D721Med (cell line): ENCODE data around the gene NOL4L.
"Not testable (repeated sequence)": the region's sequence is repeated elsewhere in the genome, so short reads cannot be mapped to it uniquely, and the experiment has no call there.

ENCODE experiments used
- DNase-seq: peaks from one replicate; pipeline ENCODE4 v3.0.0; 2011; ENCODE audit warnings: low spot score; ENCODE audit not compliant: insufficient read length
- FAIRE-seq: peaks from 2 replicates; lab custom pipeline; 2011; peaks lifted over from hg19 to GRCh38; lab: Jason Lieb, UNC
- TF ChIP-seq, protein P1 (sequence below): IDR thresholded peaks from 2 replicates; pipeline ENCODE4 v1.5.1; 2012; ENCODE audit warnings: mild to moderate bottlenecking, control low read depth; ENCODE audit not compliant: insufficient read depth; ENCODE audit errors: missing control alignments

The NOL4L gene

DNA sequence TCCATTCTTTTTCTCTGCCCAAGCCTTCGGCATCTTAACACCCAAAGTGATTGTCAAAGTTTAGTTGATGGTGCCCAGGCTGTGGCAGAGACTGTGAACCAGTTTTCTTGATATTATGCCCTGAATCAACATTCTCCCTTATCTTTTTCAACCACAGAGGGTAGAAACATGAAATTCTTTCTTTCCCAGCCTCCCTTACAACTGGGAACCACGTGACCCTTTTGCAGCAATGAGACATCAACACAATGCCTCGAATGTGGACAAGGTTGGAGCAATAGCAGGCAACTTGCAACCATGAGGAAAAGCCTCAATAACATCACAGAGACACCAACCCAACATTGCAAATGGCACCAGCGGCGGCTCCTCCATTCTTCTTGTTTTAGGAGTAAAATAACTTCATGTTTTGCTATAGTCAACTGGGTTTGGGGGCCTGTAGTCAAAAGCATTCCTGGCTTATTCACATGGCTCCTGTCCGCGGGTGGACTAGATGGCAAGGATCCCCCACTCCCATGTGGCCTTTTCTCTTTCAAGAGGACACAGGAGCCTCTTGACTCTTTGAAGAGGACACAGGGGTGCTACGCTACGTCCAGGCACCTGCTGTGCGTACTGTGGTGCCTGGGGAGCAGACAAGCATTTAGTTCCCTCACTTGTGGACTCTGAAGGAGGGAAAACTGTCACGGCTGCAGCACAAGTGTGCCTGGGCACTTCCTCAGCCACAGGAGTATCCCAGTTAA is 90.5 kb downstream of the NOL4L start:
- no peak for DNase-seq
- TF ChIP-seq, protein P1, sequence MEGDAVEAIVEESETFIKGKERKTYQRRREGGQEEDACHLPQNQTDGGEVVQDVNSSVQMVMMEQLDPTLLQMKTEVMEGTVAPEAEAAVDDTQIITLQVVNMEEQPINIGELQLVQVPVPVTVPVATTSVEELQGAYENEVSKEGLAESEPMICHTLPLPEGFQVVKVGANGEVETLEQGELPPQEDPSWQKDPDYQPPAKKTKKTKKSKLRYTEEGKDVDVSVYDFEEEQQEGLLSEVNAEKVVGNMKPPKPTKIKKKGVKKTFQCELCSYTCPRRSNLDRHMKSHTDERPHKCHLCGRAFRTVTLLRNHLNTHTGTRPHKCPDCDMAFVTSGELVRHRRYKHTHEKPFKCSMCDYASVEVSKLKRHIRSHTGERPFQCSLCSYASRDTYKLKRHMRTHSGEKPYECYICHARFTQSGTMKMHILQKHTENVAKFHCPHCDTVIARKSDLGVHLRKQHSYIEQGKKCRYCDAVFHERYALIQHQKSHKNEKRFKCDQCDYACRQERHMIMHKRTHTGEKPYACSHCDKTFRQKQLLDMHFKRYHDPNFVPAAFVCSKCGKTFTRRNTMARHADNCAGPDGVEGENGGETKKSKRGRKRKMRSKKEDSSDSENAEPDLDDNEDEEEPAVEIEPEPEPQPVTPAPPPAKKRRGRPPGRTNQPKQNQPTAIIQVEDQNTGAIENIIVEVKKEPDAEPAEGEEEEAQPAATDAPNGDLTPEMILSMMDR: no peak
- FAIRE-seq: no peak

DNA sequence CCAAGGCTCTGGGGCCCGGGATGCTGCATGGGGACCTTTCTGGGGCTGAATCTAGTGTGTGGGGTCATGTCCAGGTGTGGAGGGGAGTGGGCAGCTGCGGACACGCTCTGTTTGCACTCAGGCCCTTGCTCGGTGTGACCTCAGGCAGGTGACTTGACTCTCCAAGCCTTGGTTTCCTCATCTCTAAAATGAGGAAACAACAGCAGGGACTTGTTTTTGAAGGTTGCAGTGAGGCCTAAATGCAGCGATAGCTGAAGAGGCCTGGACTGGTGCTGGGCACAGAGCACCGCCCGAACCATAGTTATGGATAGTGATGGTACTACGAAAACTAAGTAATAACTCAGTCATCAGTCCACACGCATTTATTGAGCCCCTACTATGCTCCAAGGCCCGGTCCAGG is 91.8 kb downstream of the NOL4L start:
- TF ChIP-seq, protein P1: no peak
- DNase-seq (no peak), FAIRE-seq (no peak)

DNA sequence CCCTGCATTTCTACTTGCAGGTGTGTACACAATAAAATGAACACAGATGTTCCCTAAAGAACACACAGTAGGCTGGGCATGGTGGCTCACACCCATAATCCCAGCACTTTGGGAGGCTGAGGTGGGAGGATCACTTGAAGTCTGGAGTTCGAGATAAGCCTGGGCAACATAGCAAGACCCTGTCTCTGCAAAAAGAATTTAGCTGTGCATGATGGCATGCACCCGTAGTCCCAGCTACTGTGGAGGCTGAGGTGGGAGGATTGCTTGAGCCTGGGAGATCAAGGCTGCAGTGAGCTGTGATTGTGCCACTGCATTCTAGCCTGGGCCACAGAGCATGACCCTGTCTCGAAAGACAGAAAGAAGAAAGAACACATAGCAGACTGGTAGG is 93.4 kb downstream of the NOL4L start:
- not testable (repeated sequence) for DNase-seq, FAIRE-seq

DNA sequence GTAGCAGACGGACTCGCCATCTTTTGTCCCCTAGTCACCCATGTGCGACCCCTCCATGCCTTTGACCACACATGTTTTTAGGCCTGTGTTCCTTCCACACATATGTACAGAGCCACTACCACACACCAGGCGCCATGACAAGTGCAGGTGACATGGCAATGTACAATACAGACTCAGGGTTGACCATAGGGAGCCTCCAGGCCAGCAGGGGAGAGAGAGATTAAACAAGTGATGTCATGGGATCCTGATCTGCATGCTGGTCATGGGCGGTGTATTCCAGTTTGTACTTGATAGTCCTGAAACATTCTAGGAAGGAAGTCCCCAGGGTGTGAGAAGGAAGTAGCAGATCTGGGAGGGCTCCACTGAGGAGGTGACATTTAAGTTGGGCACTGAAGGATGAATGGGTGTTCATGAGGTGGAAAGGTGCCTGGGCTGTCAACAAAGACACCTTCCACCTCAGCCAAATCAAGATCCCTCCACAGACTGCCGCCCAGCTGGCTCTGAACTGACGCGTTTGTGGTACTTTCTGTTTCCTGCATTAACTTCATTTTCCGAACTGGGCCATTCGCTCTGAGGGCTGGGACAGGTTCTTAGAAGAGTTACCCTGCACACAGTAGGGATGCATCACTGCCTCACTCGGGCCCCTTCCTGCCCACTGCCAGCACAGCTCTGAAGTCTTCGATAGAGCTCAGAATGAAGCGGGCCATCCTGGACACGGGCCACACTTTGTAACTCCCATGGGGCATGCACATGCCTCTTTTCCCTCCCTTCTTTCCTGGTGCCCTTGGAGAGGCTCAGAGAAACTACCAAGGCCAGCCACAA is 94.0 kb downstream of the NOL4L start:
- DNase-seq (no peak), FAIRE-seq (no peak)
- TF ChIP-seq, protein P1: no peak

DNA sequence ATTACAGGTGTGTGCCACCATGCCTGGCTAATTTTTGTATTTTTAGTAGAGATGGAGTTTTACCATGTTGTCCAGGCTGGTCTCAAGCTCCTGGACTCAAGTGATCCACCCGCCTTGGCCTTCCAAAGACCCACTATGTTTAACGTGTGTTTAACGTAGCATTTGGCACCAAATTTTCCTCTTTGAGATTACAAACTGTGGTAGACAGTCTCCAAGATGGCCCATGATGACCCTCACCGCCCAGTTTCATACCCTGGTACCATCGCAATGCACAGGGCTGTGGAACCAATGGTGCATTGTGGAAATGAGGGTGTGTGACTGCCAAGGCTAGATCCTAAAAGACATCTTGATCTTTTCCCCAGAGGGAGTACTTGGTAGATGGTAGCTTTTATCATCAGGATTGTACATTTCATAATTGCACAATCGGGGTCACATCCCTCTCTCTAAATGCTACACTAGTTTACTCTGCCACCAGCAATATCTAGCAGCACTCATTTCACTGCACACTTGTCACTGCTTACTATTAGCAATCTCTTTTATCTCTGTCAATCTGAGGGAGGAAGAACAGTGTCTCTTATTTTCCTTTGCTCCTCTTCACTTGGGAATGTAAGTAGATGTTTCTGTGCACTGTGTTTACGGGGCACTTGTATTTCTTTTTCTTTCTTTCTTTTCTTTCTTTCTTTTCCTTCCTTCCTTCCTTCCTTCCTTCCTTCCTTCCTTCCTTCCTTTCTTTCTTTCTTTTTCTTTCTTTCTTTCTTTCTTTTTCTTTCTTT is 96.9 kb downstream of the NOL4L start:
- FAIRE-seq (no peak), DNase-seq (no peak)
- TF ChIP-seq, protein P1: no peak

DNA sequence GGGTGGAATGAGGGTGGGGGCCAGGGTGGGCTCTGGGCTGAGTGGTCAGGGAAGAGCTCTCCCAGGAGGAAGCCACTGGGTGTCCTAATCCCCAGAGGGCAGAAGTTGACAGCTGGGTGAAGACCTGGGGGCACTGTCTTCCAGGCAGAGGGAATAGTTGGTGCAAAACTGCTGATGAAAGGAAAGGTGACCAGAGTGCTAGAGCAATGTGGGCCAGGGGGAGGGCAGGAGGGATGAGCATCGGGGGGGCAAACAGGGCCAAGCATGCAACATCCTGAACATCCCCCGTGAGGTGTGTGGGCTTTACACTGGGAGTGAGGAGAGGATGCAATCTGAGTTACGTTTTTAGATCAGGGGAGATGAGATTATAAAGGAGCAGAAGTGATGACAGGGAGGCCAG is 97.8 kb downstream of the NOL4L start:
- no peak for DNase-seq
- TF ChIP-seq, protein P1: no peak
- no peak for FAIRE-seq

DNA sequence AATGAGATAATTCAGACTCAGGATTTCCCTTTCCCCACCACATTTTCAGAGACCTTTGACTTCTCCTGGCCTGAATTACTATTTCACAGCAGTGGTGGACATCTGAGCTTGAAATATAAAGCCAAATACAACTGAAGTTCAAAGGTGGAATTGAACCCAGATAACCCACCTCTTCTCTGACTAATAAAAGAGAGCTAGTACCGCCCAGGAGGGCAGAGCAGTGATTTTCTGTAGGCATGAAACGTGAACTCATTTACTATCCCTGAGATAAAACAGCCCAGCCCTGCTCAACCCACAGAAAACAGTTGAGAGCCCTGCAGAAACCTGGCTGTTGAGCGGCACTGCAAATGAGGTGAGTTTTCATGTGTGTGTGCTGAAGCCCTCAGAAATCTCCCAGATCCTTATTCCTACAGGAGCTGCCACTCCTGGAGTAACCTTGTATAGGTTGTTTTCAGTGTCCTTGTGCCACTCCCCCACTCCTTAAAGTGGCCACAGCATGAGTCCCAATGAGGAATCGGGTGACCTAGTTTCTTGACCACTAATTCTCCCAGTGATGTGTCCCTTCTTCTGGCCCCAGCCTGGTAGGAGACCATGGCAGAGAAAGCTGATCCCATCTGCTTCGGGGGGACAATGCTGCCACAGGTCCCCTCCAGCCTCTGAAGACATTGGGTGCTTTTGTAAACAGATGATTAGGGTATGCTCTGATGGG is 99.2 kb downstream of the NOL4L start:
- no peak for DNase-seq
- TF ChIP-seq, protein P1: no peak
- FAIRE-seq: no peak
